ENCODE data around the gene RPL39L. TPM values are rescaled to one million over a fixed set of nuclear protein-coding genes. Genes with fewer than 3 reads are reported as not detected.

RPL39L gene
- total and polyA plus RNA-seq, 5 experiments from 2014 or later: 1.2 to 11.2 (median 3.8) TPM

DNA sequence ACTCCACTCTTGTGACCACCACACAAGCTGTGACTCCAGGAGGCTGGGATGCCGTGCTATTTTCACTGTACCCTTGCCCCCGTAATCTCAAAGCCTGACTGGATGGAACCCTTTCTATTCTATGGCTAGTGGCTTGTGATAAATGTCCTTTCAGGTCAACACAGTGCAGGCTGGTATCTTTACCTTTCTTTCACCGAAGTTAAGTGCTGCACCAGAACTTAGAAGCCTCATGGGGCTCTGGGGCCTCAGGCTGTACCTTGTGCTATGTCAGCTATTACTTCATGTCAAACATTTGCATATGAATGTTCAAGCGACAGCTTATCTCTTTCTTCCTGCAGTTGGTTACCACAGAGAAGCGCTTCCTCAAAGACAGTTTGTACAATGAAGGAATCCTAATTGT is 66.8 kb downstream of the RPL39L start:
- POLR2A ChIA-PET: interaction anchor here (0.7 kb wide), 1 partner anchor 23 kb away, joined by 3 read pairs; no protein-coding TSS in a partner anchor
- ATAC-seq (no peak), DNase-seq (no peak)
- Mint-ChIP-seq H3K27me3 (no peaks in the 10 kb centered on the region), H3K27ac (peak overlapping the region in 9 of 10 donors; percentile 43 to 73 (median 58)), H3K4me3 (no peak overlapping the region), H3K36me3 (peaks cover 6 to 97% (median 28%) of the 10 kb centered on the region in 3 donors), H3K9me3 (peaks cover 0 to 3% (median 0%) of the 10 kb centered on the region in 9 donors), H3K4me1 (peaks cover 22 to 45% (median 42%) of the 10 kb centered on the region in 4 donors)

DNA sequence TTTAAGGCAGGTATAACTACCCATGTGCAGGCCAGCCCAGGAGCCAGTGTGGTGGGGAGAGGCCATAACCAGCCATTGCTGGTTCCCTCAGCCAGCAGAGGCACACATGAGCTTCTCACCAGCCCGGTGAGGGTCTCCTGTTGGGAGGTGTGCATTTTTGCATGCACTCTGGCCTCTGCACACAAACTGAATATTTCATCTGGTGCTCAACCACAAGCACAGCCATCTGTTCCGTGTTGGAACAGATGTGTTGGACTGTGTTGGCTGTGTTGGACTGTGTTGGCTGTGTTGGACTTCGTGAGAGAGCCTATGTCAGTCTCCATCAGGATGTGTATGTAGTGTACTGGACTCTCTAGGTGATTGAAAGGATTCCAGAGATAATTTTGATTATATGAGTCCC is 67.2 kb downstream of the RPL39L start:
- peak overlapping the region in 9 of 10 donors; percentile 47 to 73 (median 58) for H3K27ac Mint-ChIP-seq
- no peak for ATAC-seq

More for the DNA sequence above, 67.2 kb downstream of the RPL39L start:
- no peaks in the 10 kb centered on the region for H3K27me3 Mint-ChIP-seq
- H3K36me3 Mint-ChIP-seq: peaks cover 6 to 98% (median 28%) of the 10 kb centered on the region in 3 donors
- H3K4me1 Mint-ChIP-seq: peaks cover 21 to 49% (median 43%) of the 10 kb centered on the region in 4 donors
- DNase-seq: no peak
- H3K9me3 Mint-ChIP-seq: peaks cover 0 to 3% (median 0%) of the 10 kb centered on the region in 9 donors
- no peak overlapping the region for H3K4me3 Mint-ChIP-seq
- POLR2A ChIA-PET: interaction anchor here (0.7 kb wide), 1 partner anchor 24 kb away, joined by 3 read pairs; no protein-coding TSS in a partner anchor

Other genes with a start within 250 kb of the RPL39L start
- 100 to 1,000 TPM; 223 to 250 TPM for gene ST6GAL1, start 209.0 kb downstream of the RPL39L start, total RNA-seq
- 100 to 1,000 TPM; 139 to 237 (median 167) TPM for gene ST6GAL1, start 209.0 kb downstream of the RPL39L start, polyA plus RNA-seq
- gene RTP1, start 58.0 kb upstream of the RPL39L start, total RNA-seq: not detected
- not detected for gene RTP1, start 58.0 kb upstream of the RPL39L start, polyA plus RNA-seq
- not detected for gene MASP1, start 152.2 kb upstream of the RPL39L start, total RNA-seq
- not detected for gene MASP1, start 152.2 kb upstream of the RPL39L start, polyA plus RNA-seq
- gene RTP4, start 228.9 kb upstream of the RPL39L start, total RNA-seq: 1 to 10 TPM; 6.4 to 7.6 TPM
- gene RTP4, start 228.9 kb upstream of the RPL39L start, polyA plus RNA-seq: 1 to 10 TPM; 4.4 to 9.0 (median 8.6) TPM